ENCODE measurements around the gene TBC1D16. TPM values are rescaled to one million over a fixed set of nuclear protein-coding genes. Genes with fewer than 3 reads are reported as not detected.

The TBC1D16 gene
- total RNA-seq, 6 experiments from 2014 or later = 15.1 to 25.5 (median 17.9) TPM

GRCh38 chr17:80080081-80080480 is 44.4 kb upstream of the TBC1D16 start:
- Mint-ChIP-seq H3K27me3 (ENCODE audit: insufficient read depth) (no peaks in the 10 kb centered on the region; the same call in none of the 2 replicates), H3K4me1 (ENCODE audit: low read depth) (no peaks in the 10 kb centered on the region), H3K36me3 (ENCODE audit: low read depth) (0 out of 2 replicates have a peak, but pooled peaks cover 4% of the 10 kb centered on the region), H3K4me3 (no peak overlapping the region), H3K9me3 (peaks cover 4% of the 10 kb centered on the region; the same call in 1 of the 2 replicates), H3K27ac (no peak overlapping the region)
- DNase-seq = no peak
- TF ChIP-seq CTCF (IDR thresholded peaks at IDR 0.05) = no peak

DNA sequence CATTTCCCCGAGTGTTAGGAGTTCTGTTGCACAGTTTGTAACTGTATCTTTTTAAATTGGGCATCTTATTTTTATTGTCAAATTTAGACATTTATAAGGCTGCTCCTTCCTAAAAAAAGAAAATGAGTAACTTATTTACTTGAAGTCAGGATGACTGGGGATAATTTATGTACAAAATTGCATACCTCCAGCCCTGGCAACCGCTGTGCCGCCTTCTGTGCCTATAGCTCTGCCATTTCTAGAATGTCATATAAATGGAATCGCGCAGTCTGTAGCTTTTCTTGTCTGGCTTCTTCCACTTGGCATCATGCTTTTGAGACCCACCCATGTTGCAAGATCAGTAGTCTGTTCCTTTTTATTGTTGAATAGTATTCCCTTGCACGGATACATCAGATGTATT is 36.7 kb upstream of the TBC1D16 start:
- Mint-ChIP-seq H3K36me3 (ENCODE audit: low read depth) (0 out of 2 replicates have a peak, but pooled peaks cover under 1% of the 10 kb centered on the region), H3K9me3 (no peaks in the 10 kb centered on the region), H3K27me3 (ENCODE audit: insufficient read depth) (peaks cover 4% of the 10 kb centered on the region), H3K4me3 (no peak overlapping the region), H3K27ac (no peak overlapping the region), H3K4me1 (ENCODE audit: low read depth) (peaks cover 23% of the 10 kb centered on the region)
- DNase-seq = no peak
- TF ChIP-seq CTCF (IDR thresholded peaks at IDR 0.05) = no peak

DNA sequence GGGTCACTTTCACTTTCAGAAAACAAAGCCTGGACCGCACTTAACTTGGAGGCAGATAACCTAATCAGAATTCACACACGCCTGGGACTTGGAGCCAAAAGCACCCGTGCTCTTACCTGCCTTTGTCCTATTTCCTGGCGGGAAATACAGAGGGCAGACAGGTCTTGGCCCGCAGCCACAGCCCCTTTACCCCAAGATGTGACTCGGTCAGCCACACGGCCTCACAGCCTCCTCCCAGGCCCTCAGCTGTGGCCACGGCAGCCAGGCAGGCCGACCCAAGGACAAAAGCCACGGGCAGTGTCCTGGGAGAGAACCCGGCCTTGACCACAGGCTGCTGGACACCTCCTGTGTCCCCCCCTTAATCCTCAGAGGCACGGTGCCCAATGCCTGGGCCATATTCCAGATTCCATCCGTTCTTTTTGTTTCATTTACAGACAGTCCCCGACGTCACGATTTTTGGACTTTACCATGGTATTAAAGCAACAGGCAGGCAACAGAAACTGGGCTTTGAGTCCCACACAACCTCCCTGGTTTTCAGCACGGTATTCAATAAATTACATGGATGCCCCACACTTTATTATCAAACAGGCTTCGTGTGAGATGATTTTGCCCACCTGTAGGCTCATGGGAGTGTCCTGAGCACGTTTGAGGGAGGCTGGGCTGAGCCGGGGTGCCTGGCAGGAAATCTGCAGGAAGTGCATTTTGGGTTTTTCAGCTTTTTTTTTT is 35.6 kb upstream of the TBC1D16 start:
- Mint-ChIP-seq H3K4me3 (peak overlapping the region; percentile 70), H3K27me3 (ENCODE audit: insufficient read depth) (peaks cover 4% of the 10 kb centered on the region)

GRCh38 chr17:80070375-80071115 is 34.9 kb upstream of the TBC1D16 start:
- Mint-ChIP-seq H3K4me3 (peak overlapping the region; percentile 70; the same call in 1 of the 2 replicates), H3K27me3 (ENCODE audit: insufficient read depth) (peaks cover 4% of the 10 kb centered on the region)
- DNase-seq = no peak

More for the DNA sequence above, 35.6 kb upstream of the TBC1D16 start:
- no peaks in the 10 kb centered on the region for H3K9me3 Mint-ChIP-seq
- no peak for DNase-seq
- peak overlapping the region; percentile 34; the same call in 1 of the 2 replicates for H3K27ac Mint-ChIP-seq
- peaks cover 23% of the 10 kb centered on the region for H3K4me1 Mint-ChIP-seq (ENCODE audit: low read depth)
- no peaks in the 10 kb centered on the region for H3K36me3 Mint-ChIP-seq (ENCODE audit: low read depth)
- TF ChIP-seq CTCF (IDR thresholded peaks at IDR 0.05) = no peak

More at GRCh38 chr17:80070375-80071115, 34.9 kb upstream of the TBC1D16 start:
- no peaks in the 10 kb centered on the region for H3K36me3 Mint-ChIP-seq (ENCODE audit: low read depth)
- peaks cover 23% of the 10 kb centered on the region for H3K4me1 Mint-ChIP-seq (ENCODE audit: low read depth)
- TF ChIP-seq CTCF (IDR thresholded peaks at IDR 0.05) = no peak
- H3K9me3 Mint-ChIP-seq = no peaks in the 10 kb centered on the region
- no peak overlapping the region for H3K27ac Mint-ChIP-seq
